Activated CD4-positive, alpha-beta memory T cell treated with anti-CD3 and anti-CD28 coated beads for 36 hours (primary cell): Measurements from ENCODE around the gene TMEM127. TPM values are rescaled to one million over a fixed set of nuclear protein-coding genes. Genes with fewer than 3 reads are reported as not detected.

Experiments used
- CTCF ChIA-PET: fragments of 350-600 bp; sonication (Branson Sonifier 250); formaldehyde crosslinking; loops from one replicate; lab custom pipeline; 2021; ENCODE audit warnings: antibody characterized with exemption, inconsistent platforms; lab: Charles Lee
- POLR2A ChIA-PET: fragments of 350-600 bp; sonication (Branson Sonifier 250); formaldehyde crosslinking; loops from one replicate; lab custom pipeline; 2021; ENCODE audit warnings: antibody characterized with exemption; lab: Charles Lee
- DNase-seq: peaks from one replicate; pipeline ENCODE4 v3.0.0-alpha.2; 2020
- H3K27ac Mint-ChIP-seq: one replicate; pipeline ENCODE4 v1.8.0; 2021; ENCODE audit warnings: mixed read lengths
- H3K27me3 Mint-ChIP-seq: one replicate; pipeline ENCODE4 v1.8.0; 2021; ENCODE audit warnings: mixed read lengths
- H3K36me3 Mint-ChIP-seq: one replicate; pipeline ENCODE4 v1.8.0; 2021; ENCODE audit warnings: mixed read lengths
- H3K4me1 Mint-ChIP-seq: one replicate; pipeline ENCODE4 v1.8.0; 2021; ENCODE audit warnings: low read depth, mixed read lengths
- H3K4me3 Mint-ChIP-seq: one replicate; pipeline ENCODE4 v1.8.0; 2021; ENCODE audit warnings: mild to moderate bottlenecking, mixed read lengths
- H3K9me3 Mint-ChIP-seq: one replicate; pipeline ENCODE4 v1.8.0; 2021; ENCODE audit warnings: mixed read lengths
- intact Hi-C: fragments of 100-400 bp; cut with micrococcal nuclease; formaldehyde crosslinking; loops from one replicate; pipeline ENCODE4 v1.15.1; 2023
- total RNA-seq, 2 experiments: library from RNA; stranded (reverse); gene quantifications; one replicate each; pipeline ENCODE4 v1.2.3, GENCODE V29; 2021

TMEM127 gene
- total RNA-seq, 2 experiments from 2014 or later: 19.3 to 22.2 TPM

GRCh38 chr2:96213379-96213778, 52.4 kb downstream of the TMEM127 start:
- intact Hi-C loops: no loop called here
- no peaks in the 10 kb centered on the region for H3K27me3 Mint-ChIP-seq
- peaks cover 14% of the 10 kb centered on the region for H3K4me1 Mint-ChIP-seq
- POLR2A ChIA-PET: no interaction called here
- H3K9me3 Mint-ChIP-seq: no peaks in the 10 kb centered on the region
- CTCF ChIA-PET: interaction anchor here (0.6 to 0.7 kb wide), 2 partner anchors 71 to 73 kb away, joined by 4 to 5 read pairs; no protein-coding TSS in a partner anchor
- no peak for DNase-seq
- H3K4me3 Mint-ChIP-seq: no peak overlapping the region
- H3K36me3 Mint-ChIP-seq: no peaks in the 10 kb centered on the region
- H3K27ac Mint-ChIP-seq: no peak overlapping the region

GRCh38 chr2:96212339-96212738, 53.5 kb downstream of the TMEM127 start:
- Mint-ChIP-seq H3K4me3 (no peak overlapping the region), H3K27ac (no peak overlapping the region), H3K4me1 (peaks cover 17% of the 10 kb centered on the region), H3K36me3 (peaks cover 8% of the 10 kb centered on the region), H3K9me3 (no peaks in the 10 kb centered on the region), H3K27me3 (no peaks in the 10 kb centered on the region)
- CTCF ChIA-PET: no interaction called here
- POLR2A ChIA-PET: no interaction called here
- DNase-seq: no peak
- intact Hi-C loops: no loop called here

- DNase-seq: no peak
- POLR2A ChIA-PET: interaction anchor here (0.6 to 2.4 kb wide), 8 partner anchors 27 to 306 kb away, joined by 3 to 24 read pairs (median 9); partner anchors contain the start of genes CIAO1, SNRNP200 and TMEM127
- Mint-ChIP-seq H3K4me3 (peak overlapping the region; percentile 98), H3K27ac (peak overlapping the region; percentile 87), H3K4me1 (peaks cover 40% of the 10 kb centered on the region), H3K36me3 (peaks cover 26% of the 10 kb centered on the region), H3K9me3 (no peaks in the 10 kb centered on the region), H3K27me3 (no peaks in the 10 kb centered on the region)
- CTCF ChIA-PET: interaction anchor here (0.7 to 2.0 kb wide), 4 partner anchors 35 to 93 kb away, joined by 3 to 20 read pairs (median 10); partner anchors contain the start of genes ADRA2B and CIAO1
- intact Hi-C loops: loop anchor here (2.0 to 5.0 kb wide), 4 partner anchors 113 to 328 kb away; partner anchors contain the start of gene ARID5A
Observed at GRCh38 chr2:96209729-96210085, 56.1 kb downstream of the TMEM127 start.

- Mint-ChIP-seq H3K27ac (peak overlapping the region; percentile 87), H3K4me3 (peak overlapping the region; percentile 98), H3K36me3 (peaks cover 28% of the 10 kb centered on the region), H3K9me3 (no peaks in the 10 kb centered on the region), H3K4me1 (peaks cover 45% of the 10 kb centered on the region), H3K27me3 (no peaks in the 10 kb centered on the region)
- POLR2A ChIA-PET: interaction anchor here (0.6 to 2.4 kb wide), 19 partner anchors 28 to 329 kb away, joined by 3 to 24 read pairs (median 5); partner anchors contain the start of genes ANKRD36C, CIAO1, SNRNP200 and TMEM127
- CTCF ChIA-PET: interaction anchor here (1.1 to 2.0 kb wide), 9 partner anchors 33 to 216 kb away, joined by 3 to 20 read pairs (median 6); partner anchors contain the start of genes ADRA2B and CIAO1
- intact Hi-C loops: loop anchor here (2.0 to 5.0 kb wide), 4 partner anchors 113 to 328 kb away; partner anchors contain the start of gene ARID5A
- DNase-seq: no peak
Observed at GRCh38 chr2:96209011-96209728, 56.6 kb downstream of the TMEM127 start.

- Mint-ChIP-seq H3K27ac (peak within 1 kb of the TSS; percentile 92), H3K4me3 (peak within 1 kb of the TSS; percentile 98), H3K4me1 (peaks cover 53% of the 10 kb centered on the region), H3K36me3 (peaks cover 30% of the 10 kb centered on the region), H3K9me3 (no peaks in the 10 kb centered on the region), H3K27me3 (no peaks in the 10 kb centered on the region)
- ChIA-PET CTCF (interaction anchor here (0.8 to 2.0 kb wide), 14 partner anchors 34 to 216 kb away, joined by 3 to 20 read pairs (median 4); partner anchors contain the start of genes ADRA2B and CIAO1), POLR2A (interaction anchor here (0.7 to 2.4 kb wide), 20 partner anchors 33 to 330 kb away, joined by 3 to 24 read pairs (median 5); partner anchors contain the start of genes ANKRD36C, ASTL, CIAO1 and SNRNP200)
- peak; percentile 99 for DNase-seq
- intact Hi-C loops: loop anchor here (1.0 to 5.0 kb wide), 7 partner anchors 34 to 329 kb away; partner anchors contain the start of genes ARID5A, CIAO1 and DUSP2
Observed at GRCh38 chr2:96208143-96209010, 57.4 kb downstream of the TMEM127 start, which contains the start of gene STARD7. STARD7 (minus strand) TSS chr2:96208827; CDS start chr2:96208434, 393 bp downstream.

- ChIA-PET POLR2A (interaction anchor here (1.1 to 2.4 kb wide), 17 partner anchors 33 to 331 kb away, joined by 3 to 24 read pairs (median 7); partner anchors contain the start of genes ANKRD36C, ASTL, CIAO1 and SNRNP200), CTCF (interaction anchor here (0.8 to 2.0 kb wide), 12 partner anchors 33 to 199 kb away, joined by 3 to 20 read pairs (median 4); partner anchors contain the start of genes ADRA2B and CIAO1)
- Mint-ChIP-seq H3K27me3 (no peaks in the 10 kb centered on the region), H3K9me3 (no peaks in the 10 kb centered on the region), H3K4me1 (peaks cover 59% of the 10 kb centered on the region), H3K36me3 (peaks cover 30% of the 10 kb centered on the region), H3K27ac (peak overlapping the region; percentile 92), H3K4me3 (peak overlapping the region; percentile 98)
- DNase-seq: no peak
- intact Hi-C loops: loop anchor here (1.0 to 5.0 kb wide), 7 partner anchors 35 to 330 kb away; partner anchors contain the start of genes ARID5A, CIAO1 and DUSP2
Observed at GRCh38 chr2:96207774-96208142, 58.0 kb downstream of the TMEM127 start.

- Mint-ChIP-seq H3K4me3 (peak overlapping the region; percentile 98), H3K27me3 (no peaks in the 10 kb centered on the region), H3K9me3 (no peaks in the 10 kb centered on the region), H3K4me1 (peaks cover 65% of the 10 kb centered on the region), H3K36me3 (peaks cover 30% of the 10 kb centered on the region), H3K27ac (peak overlapping the region; percentile 92)
- peak; percentile 20 for DNase-seq
- ChIA-PET POLR2A (interaction anchor here (0.9 to 1.7 kb wide), 2 partner anchors 35 to 69 kb away, joined by 3 read pairs; partner anchors contain the start of gene ASTL), CTCF (interaction anchor here (1.0 kb wide), 1 partner anchor 57 kb away, joined by 3 read pairs; no protein-coding TSS in a partner anchor)
- intact Hi-C loops: loop anchor here (5.0 kb wide), 3 partner anchors 115 to 330 kb away; partner anchors contain the start of gene ARID5A
Observed at GRCh38 chr2:96207073-96207773, 58.6 kb downstream of the TMEM127 start.

GRCh38 chr2:96205888-96206287, 59.9 kb downstream of the TMEM127 start:
- Mint-ChIP-seq H3K36me3 (peaks cover 30% of the 10 kb centered on the region), H3K9me3 (no peaks in the 10 kb centered on the region), H3K27ac (peak overlapping the region; percentile 80), H3K27me3 (no peaks in the 10 kb centered on the region), H3K4me3 (peak overlapping the region; percentile 79), H3K4me1 (peaks cover 69% of the 10 kb centered on the region)
- POLR2A ChIA-PET: no interaction called here
- DNase-seq: no peak
- intact Hi-C loops: loop anchor here (5.0 kb wide), 3 partner anchors 116 to 331 kb away; partner anchors contain the start of gene ARID5A
- CTCF ChIA-PET: interaction anchor here (0.7 to 1.9 kb wide), 5 partner anchors 32 to 213 kb away, joined by 3 to 6 read pairs (median 3); no protein-coding TSS in a partner anchor

GRCh38 chr2:96204836-96205624, 60.8 kb downstream of the TMEM127 start:
- Mint-ChIP-seq H3K4me3 (peak overlapping the region; percentile 79), H3K4me1 (peaks cover 71% of the 10 kb centered on the region), H3K27ac (peak overlapping the region; percentile 28), H3K27me3 (no peaks in the 10 kb centered on the region), H3K36me3 (peaks cover 34% of the 10 kb centered on the region), H3K9me3 (no peaks in the 10 kb centered on the region)
- CTCF ChIA-PET: interaction anchor here (0.7 to 1.9 kb wide), 10 partner anchors 13 to 304 kb away, joined by 3 to 6 read pairs (median 3); no protein-coding TSS in a partner anchor
- POLR2A ChIA-PET: no interaction called here
- no peak for DNase-seq
- intact Hi-C loops: loop anchor here (5.0 kb wide), 3 partner anchors 117 to 332 kb away; partner anchors contain the start of gene ARID5A
